GM10266 (cell line): Measurements from ENCODE around the gene SDCCAG8.

Experiments
- DNase-seq: peaks from one replicate; pipeline ENCODE4 v3.0.0; 2012; ENCODE audit errors: extremely low spot score
- CTCF ChIP-seq: IDR thresholded peaks from 2 replicates; pipeline ENCODE4 v1.5.1; 2012; ENCODE audit warnings: mild to moderate bottlenecking, low read depth; ENCODE audit not compliant: control insufficient read depth, insufficient read depth; ENCODE audit errors: missing control alignments

The SDCCAG8 gene

GRCh38 chr1:243346468-243346867 is 90.6 kb downstream of the SDCCAG8 start:
- DNase-seq: no peak
- TF ChIP-seq CTCF: no peak

DNA sequence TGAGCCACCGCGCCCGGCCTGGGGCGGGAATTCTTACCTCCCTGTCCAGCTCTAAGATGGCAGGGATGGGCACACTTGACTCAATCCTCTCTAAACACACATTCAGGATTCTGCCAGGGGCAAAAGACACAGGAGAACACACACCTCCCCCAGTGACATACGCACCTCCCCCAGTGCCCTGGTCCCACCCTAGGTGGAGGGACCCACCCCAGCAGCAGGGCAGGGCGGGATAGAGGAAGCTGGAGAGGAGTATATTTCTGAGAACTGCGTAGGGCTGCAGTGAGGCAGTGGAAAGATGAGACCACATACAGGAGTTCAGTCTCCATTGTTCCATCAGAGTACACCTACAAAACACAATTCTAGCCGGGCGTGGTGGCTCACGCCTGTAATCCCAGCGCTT is 92.5 kb downstream of the SDCCAG8 start:
- DNase-seq: no peak
- no peak for TF ChIP-seq CTCF

DNA sequence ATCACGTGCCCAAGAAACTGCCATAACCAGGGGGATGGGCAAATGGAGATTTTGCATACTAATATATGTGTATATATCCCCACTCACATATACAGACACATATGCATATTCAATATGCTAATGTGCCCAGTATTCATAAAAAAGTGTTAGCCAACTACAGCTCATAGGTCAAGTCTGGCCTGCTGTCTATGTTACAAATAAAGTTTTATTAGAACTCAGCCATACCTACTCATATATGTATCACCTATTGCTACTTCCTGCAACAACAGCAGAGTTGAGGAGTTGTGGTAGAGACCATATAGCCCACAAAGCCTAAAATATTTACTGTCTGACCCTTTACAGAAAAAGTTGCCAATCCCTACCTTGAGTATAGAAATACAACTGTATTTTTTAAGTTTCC is 93.3 kb downstream of the SDCCAG8 start:
- no peak for DNase-seq
- no peak for TF ChIP-seq CTCF

DNA sequence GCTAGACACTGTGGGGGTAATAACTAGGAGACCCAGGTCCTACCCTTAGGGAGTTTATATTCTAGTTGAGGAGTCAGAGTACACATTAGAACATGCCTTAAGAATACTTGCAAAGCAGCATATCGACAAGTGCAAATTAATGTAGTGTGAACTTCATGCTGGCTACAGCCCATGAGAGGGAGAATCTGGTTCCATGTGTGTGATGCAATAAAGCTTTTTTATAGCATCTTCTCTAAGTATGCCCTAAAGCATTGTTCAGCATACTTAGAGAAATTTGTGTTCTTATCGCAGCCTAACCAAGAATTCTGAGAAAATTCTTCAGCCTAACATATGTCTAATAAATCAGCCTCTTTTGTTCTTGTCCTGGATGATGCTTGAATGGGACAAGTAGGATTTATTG is 95.5 kb downstream of the SDCCAG8 start:
- TF ChIP-seq CTCF: no peak

GRCh38 chr1:243354511-243355153 is 98.8 kb downstream of the SDCCAG8 start:
- peak; percentile 18 for DNase-seq
- TF ChIP-seq CTCF: no peak

More for the DNA sequence above, 95.5 kb downstream of the SDCCAG8 start:
- DNase-seq: no peak

DNA sequence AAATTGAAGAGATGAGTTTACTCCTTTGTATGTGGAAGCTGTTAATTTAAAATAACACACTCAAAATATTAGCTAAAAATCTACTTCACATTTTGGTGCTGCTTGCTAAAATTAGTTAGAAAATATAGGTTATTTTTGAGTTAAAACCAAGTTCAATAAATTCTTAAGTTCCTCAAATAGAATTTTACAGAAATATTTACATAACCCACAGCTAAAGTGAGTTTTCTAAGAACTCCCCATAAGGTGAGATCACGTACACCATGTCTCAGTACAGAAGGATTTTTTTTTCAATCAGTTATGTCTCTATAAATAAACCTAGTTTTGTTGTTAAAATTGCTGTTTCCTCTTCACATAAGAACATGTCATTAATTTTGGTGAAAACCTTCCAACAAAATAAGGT is 108.0 kb downstream of the SDCCAG8 start:
- no peak for TF ChIP-seq CTCF
- DNase-seq: no peak

DNA sequence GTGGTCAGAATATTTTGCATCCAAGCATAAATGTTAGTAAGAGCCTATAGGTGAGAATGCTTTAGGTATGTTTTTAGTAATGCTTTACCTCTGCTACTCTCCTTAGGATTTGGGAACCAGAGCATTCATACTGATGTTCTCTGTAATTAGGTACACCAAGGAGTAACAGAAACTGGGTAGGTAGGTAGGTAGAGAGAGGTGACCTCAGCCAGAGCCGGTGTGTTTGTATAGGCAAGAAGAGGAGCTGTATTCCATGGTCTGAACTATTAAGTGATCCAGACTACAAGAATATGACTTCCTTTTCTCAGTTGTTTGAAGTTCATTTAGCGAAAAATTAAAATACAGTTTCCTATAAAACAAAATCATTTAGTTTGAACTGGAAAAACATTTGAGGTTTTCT is 108.5 kb downstream of the SDCCAG8 start:
- no peak for DNase-seq
- no peak for TF ChIP-seq CTCF
